ENCODE data around the gene ALK.

ALK gene

GRCh38 chr2:29495068-29495467 is 426.3 kb downstream of the ALK start:
- no peak overlapping the region; the same call in 1 of the 2 replicates for H3K27ac ChIP-seq
- no peak for TF ChIP-seq CTCF (conservative IDR thresholded peaks at IDR 0.05)

GRCh38 chr2:29492701-29493100 is 428.7 kb downstream of the ALK start:
- no peak overlapping the region for H3K27ac ChIP-seq
- TF ChIP-seq CTCF (conservative IDR thresholded peaks at IDR 0.05), result no peak

GRCh38 chr2:29490045-29490444 is 431.3 kb downstream of the ALK start:
- TF ChIP-seq CTCF (conservative IDR thresholded peaks at IDR 0.05), result no peak
- no peak overlapping the region for H3K27ac ChIP-seq

- H3K27ac ChIP-seq, result no peak overlapping the region
- TF ChIP-seq CTCF (conservative IDR thresholded peaks at IDR 0.05), result no peak
Measured at GRCh38 chr2:29489568-29489967, 431.8 kb downstream of the ALK start.

- H3K27ac ChIP-seq, result no peak overlapping the region
- TF ChIP-seq CTCF (conservative IDR thresholded peaks at IDR 0.05), result no peak
Measured at GRCh38 chr2:29487967-29488555, 433.3 kb downstream of the ALK start.

- TF ChIP-seq CTCF (conservative IDR thresholded peaks at IDR 0.05), result no peak
- no peak overlapping the region for H3K27ac ChIP-seq
Measured at GRCh38 chr2:29485631-29486030, 435.8 kb downstream of the ALK start.

- no peak overlapping the region for H3K27ac ChIP-seq
- no peak for TF ChIP-seq CTCF (conservative IDR thresholded peaks at IDR 0.05)
Measured at GRCh38 chr2:29485117-29485516, 436.3 kb downstream of the ALK start.
